NCI-H187 (cell line): ENCODE data around the gene UBE2G2.

Experiments
- DNase-seq, 2 experiments: peaks; one replicate each; lab custom pipeline; 2025; lab: John Stamatoyannopoulos, UW

UBE2G2 gene

GRCh38 chr21:44727321-44727720, 74.3 kb downstream of the UBE2G2 start:
- DNase-seq, result no peak

GRCh38 chr21:44726826-44727225, 74.8 kb downstream of the UBE2G2 start:
- DNase-seq, result no peak

- DNase-seq, result no peak
These were observed 76.7 kb downstream of the UBE2G2 start for GRCh38 chr21:44724926-44725325.

- no peak for DNase-seq
These were observed 77.4 kb downstream of the UBE2G2 start for GRCh38 chr21:44724196-44724595.

GRCh38 chr21:44723177-44724131, 78.2 kb downstream of the UBE2G2 start:
- no peak for DNase-seq

- DNase-seq, result no peak
These were observed 78.9 kb downstream of the UBE2G2 start for GRCh38 chr21:44722731-44723130.

GRCh38 chr21:44720170-44720569, 81.5 kb downstream of the UBE2G2 start:
- no peak for DNase-seq
